Astrocyte of the spinal cord (primary cell): ENCODE results near the gene MB21D2.

Experiments
- DNase-seq: peaks from one replicate; pipeline ENCODE4 v3.0.0; 2011; ENCODE audit warnings: low read depth, low spot score
- H3K4me3 ChIP-seq: 2 replicates; pipeline ENCODE4 v1.5.1; 2011; ENCODE audit warnings: low read depth, mild to moderate bottlenecking, low read length, moderate library complexity
- in situ Hi-C: cut with HindIII; loops from 2 replicates; pipeline ENCODE4 v1.10.0; 2017; ENCODE audit warnings: low sequenced_read_pairs
- TF ChIP-seq, protein P1 (sequence below): IDR thresholded peaks from 2 replicates; pipeline ENCODE4 v1.5.1; 2012; ENCODE audit warnings: low read depth, mild to moderate bottlenecking, low read length, inconsistent platforms

MB21D2 gene

DNA sequence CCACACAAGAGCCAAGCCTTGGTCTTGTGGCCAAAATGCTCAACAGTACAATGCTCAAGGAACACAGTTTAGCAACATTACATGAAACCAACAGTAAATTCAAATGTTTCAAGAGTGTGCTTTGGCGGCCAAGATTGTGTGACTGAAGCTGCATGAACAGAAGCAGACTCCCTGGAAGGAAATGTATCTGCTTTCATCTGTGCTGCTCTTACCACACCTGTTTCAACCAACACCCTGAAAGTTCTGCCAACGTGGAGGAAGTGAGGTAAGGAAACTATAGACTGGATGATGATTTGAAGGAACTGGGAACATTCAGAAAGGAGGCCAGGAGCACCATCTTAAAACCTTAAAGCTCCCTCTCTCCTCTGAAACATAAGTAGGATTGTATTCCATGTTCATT is 55.7 kb downstream of the MB21D2 start:
- TF ChIP-seq, protein P1, sequence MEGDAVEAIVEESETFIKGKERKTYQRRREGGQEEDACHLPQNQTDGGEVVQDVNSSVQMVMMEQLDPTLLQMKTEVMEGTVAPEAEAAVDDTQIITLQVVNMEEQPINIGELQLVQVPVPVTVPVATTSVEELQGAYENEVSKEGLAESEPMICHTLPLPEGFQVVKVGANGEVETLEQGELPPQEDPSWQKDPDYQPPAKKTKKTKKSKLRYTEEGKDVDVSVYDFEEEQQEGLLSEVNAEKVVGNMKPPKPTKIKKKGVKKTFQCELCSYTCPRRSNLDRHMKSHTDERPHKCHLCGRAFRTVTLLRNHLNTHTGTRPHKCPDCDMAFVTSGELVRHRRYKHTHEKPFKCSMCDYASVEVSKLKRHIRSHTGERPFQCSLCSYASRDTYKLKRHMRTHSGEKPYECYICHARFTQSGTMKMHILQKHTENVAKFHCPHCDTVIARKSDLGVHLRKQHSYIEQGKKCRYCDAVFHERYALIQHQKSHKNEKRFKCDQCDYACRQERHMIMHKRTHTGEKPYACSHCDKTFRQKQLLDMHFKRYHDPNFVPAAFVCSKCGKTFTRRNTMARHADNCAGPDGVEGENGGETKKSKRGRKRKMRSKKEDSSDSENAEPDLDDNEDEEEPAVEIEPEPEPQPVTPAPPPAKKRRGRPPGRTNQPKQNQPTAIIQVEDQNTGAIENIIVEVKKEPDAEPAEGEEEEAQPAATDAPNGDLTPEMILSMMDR, result no peak
- in situ Hi-C loops, result no loop called here
- no peak overlapping the region for H3K4me3 ChIP-seq
- DNase-seq, result no peak

DNA sequence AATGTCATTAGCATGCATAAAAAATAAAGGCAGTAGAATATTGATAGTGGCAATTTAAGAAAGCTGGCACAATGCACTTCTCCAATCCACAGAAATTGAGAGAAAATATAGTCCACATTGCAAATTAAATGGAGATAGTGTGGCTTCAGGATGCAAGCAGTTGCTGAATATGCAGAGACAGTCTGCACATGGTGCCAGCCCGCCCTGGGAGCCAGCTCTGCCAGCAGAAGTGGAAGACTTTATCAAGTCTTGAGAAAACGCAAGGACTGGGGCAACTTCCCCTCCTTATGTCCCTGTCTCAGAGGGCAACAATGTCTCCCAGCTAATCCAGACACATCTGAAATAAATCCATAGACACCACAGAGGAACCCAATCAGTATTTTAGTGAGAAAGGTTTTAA is 57.2 kb downstream of the MB21D2 start:
- DNase-seq, result no peak
- in situ Hi-C loops, result no loop called here
- H3K4me3 ChIP-seq, result no peak overlapping the region
- TF ChIP-seq, protein P1, result no peak

DNA sequence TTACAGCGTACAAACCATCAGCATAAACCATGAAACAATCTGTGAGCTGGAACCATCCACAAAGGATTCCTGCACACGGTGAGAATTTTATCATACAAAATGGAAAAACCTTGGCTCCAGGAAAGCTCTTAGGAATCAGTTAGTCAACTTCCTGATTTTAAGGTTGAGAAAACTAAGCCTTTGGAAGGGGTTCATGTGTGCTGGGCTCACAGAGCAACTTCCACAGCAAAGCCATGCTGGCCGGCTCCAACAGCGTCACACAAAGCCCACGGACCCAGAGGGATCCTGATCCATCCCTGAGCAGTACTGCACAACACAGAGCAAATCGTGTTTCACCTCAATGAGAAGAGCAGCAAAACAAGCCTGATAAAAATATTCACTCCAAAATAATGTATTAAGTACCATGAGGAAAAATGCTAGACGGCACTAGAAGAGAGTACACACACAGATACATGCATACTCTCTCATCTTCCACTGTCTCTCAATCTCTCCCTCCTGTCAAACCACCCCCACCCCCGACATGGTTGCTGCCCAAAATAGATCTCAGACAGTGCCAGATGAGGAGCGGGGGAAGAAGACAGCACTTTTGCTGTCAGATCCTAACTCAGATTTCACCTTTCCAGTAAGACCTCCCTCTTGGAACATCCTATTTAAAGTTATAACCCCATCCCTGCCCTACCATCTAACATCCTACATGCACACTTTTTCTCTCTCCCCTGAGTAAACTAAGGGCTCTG is 58.6 kb downstream of the MB21D2 start:
- no peak for DNase-seq
- TF ChIP-seq, protein P1, result no peak
- no peak overlapping the region for H3K4me3 ChIP-seq
- in situ Hi-C loops, result no loop called here

DNA sequence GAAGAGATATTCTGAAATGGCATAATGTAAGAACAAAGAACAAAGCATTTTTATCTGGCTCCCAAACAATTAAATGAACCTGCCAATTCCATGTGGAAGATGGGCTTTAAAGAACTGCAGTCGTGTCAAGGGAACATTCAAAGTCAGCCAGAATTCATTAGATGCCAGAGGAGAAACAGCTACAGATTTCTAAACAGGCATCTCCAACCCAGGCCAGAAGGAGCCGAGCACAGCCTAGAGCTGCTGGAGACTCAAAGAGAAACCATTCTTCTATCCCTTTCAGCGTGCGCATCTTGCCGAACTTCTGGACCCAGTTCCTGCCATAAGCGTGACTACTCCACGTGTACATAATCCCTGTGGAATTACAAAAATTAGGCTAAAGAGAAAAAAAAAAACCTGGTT is 60.4 kb downstream of the MB21D2 start:
- no peak for DNase-seq
- no peak overlapping the region for H3K4me3 ChIP-seq
- in situ Hi-C loops, result no loop called here
- TF ChIP-seq, protein P1, result no peak

DNA sequence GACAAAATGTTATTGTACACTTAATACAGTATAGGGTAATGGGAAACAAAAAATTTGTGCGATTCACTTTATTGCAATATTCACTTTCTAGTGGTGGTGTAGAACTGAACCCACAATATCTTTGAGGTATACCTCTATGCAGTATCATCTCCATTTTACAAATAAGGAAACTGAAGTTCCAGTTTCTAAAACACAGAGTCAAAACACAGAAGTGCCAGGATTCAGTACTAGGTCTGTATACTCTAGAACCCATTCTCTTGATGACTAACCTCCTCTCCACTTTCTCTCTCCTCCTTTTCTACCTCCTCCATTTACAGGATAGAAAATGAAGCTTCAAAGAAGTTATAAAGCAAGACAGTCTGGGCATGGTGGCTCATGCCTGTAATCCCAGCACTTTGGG is 62.2 kb downstream of the MB21D2 start:
- in situ Hi-C loops, result no loop called here
- TF ChIP-seq, protein P1, result no peak
- H3K4me3 ChIP-seq, result no peak overlapping the region
- no peak for DNase-seq

DNA sequence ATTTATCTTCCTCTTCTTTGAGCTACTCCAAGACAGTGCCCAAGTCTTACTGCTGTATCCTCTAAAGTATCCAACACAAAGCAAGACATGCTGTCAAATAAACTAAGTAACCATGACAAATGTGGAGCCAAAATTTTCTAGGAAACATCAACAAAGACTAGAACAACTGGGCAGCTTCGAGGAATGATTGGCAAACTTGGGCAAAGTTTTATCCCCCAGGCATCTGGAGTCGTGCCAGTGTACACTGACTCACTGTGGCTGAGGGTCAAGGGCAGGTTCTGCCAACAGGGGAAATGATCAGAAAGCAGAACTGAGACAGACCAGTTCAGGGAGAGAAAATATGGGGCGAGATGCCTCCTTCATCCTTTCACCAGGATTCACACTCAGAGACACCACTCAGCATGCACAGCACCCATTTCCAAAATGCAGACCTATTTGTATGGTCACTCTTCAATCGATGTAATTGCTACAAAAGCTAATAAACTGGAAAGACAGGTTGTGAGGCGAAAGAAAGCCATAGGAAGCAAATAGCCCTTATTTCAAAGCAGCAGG is 65.8 kb downstream of the MB21D2 start:
- in situ Hi-C loops, result no loop called here
- TF ChIP-seq, protein P1, result no peak
- DNase-seq, result peak; percentile 77
- no peak overlapping the region for H3K4me3 ChIP-seq
